Neural cell (in vitro differentiated cells): Measurements from ENCODE around the gene CRX.

Experiments used
- EP300 ChIP-seq: fragments of 450-650 bp; conservative IDR thresholded peaks from 2 replicates; pipeline ENCODE4 v1.6.1; 2014; ENCODE audit warnings: antibody characterized with exemption, mild to moderate bottlenecking, moderate library complexity; ENCODE audit not compliant: poor library complexity, severe bottlenecking
- EZH2 ChIP-seq: fragments of 200-600, 300-800 bp; shearing (Covaris generic), sonication (generic); IDR thresholded peaks from 2 replicates; pipeline ENCODE4 v1.6.1; 2014; ENCODE audit warnings: antibody characterized with exemption, low read length, borderline replicate concordance, mild to moderate bottlenecking; ENCODE audit not compliant: insufficient read depth, poor library complexity, severe bottlenecking
- POLR2AphosphoS5 ChIP-seq: IDR thresholded peaks from 2 replicates; pipeline ENCODE4 v1.6.1; 2012
- RAD21 ChIP-seq: fragments of 450-650 bp; conservative IDR thresholded peaks from 2 replicates; pipeline ENCODE4 v1.6.1; 2014; ENCODE audit warnings: antibody characterized with exemption, mild to moderate bottlenecking, moderate library complexity
- REST ChIP-seq: IDR thresholded peaks from 2 replicates; pipeline ENCODE4 v1.6.1; 2012; ENCODE audit warnings: borderline replicate concordance
- SMC3 ChIP-seq: fragments of 450-650 bp; conservative IDR thresholded peaks from 2 replicates; pipeline ENCODE4 v1.6.1; 2014; ENCODE audit warnings: antibody characterized with exemption, mild to moderate bottlenecking, moderate library complexity; ENCODE audit not compliant: poor library complexity
- TAF1 ChIP-seq: IDR thresholded peaks from 2 replicates; pipeline ENCODE4 v1.6.1; 2012; ENCODE audit warnings: low read depth
- TF ChIP-seq, protein P1 (sequence below): fragments of 450-650 bp; IDR thresholded peaks from 2 replicates; pipeline ENCODE4 v1.5.1; 2014; ENCODE audit warnings: antibody characterized with exemption, mild to moderate bottlenecking, moderate library complexity; ENCODE audit not compliant: poor library complexity, severe bottlenecking

GRCh38 chr19:47798904-47799266 is 22.9 kb upstream of the CRX start:
- no peak for TF ChIP-seq EZH2
- TF ChIP-seq, protein P1, sequence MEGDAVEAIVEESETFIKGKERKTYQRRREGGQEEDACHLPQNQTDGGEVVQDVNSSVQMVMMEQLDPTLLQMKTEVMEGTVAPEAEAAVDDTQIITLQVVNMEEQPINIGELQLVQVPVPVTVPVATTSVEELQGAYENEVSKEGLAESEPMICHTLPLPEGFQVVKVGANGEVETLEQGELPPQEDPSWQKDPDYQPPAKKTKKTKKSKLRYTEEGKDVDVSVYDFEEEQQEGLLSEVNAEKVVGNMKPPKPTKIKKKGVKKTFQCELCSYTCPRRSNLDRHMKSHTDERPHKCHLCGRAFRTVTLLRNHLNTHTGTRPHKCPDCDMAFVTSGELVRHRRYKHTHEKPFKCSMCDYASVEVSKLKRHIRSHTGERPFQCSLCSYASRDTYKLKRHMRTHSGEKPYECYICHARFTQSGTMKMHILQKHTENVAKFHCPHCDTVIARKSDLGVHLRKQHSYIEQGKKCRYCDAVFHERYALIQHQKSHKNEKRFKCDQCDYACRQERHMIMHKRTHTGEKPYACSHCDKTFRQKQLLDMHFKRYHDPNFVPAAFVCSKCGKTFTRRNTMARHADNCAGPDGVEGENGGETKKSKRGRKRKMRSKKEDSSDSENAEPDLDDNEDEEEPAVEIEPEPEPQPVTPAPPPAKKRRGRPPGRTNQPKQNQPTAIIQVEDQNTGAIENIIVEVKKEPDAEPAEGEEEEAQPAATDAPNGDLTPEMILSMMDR: no peak
- TF ChIP-seq RAD21: no peak
- no peak for TF ChIP-seq POLR2AphosphoS5
- no peak for TF ChIP-seq REST
- TF ChIP-seq EP300: no peak
- TF ChIP-seq SMC3: no peak
- TF ChIP-seq TAF1: no peak
